Activated B cell treated with CpG ODN at 0.5 μM for 24 hours (primary cell): ENCODE data around the gene MAGEF1. TPM values are rescaled to one million over a fixed set of nuclear protein-coding genes. Genes with fewer than 3 reads are reported as not detected.

ENCODE experiments used
- ATAC-seq: fragments of 200-7000 bp; cut with Tn5 transposase; one replicate; pipeline ENCODE4 v1.10.0; 2021; ENCODE audit warnings: low read depth, mild to moderate bottlenecking, moderate library complexity
- CTCF ChIA-PET: fragments of 350-600 bp; sonication (Branson Sonifier 250); formaldehyde crosslinking; loops from one replicate; lab custom pipeline; 2021; ENCODE audit warnings: antibody characterized with exemption; lab: Charles Lee
- POLR2A ChIA-PET: fragments of 350-600 bp; sonication (Branson Sonifier 250); formaldehyde crosslinking; loops from one replicate; lab custom pipeline; 2021; ENCODE audit warnings: antibody characterized with exemption; lab: Charles Lee
- DNase-seq: peaks from one replicate; pipeline ENCODE4 v3.0.0; 2022
- H3K27ac Mint-ChIP-seq: one replicate; pipeline ENCODE4 v1.8.0; 2020; ENCODE audit warnings: mixed read lengths
- H3K27me3 Mint-ChIP-seq: one replicate; pipeline ENCODE4 v1.8.0; 2021; ENCODE audit warnings: mixed read lengths
- H3K36me3 Mint-ChIP-seq: one replicate; pipeline ENCODE4 v1.8.0; 2021; ENCODE audit warnings: low read depth, mixed read lengths
- H3K4me1 Mint-ChIP-seq: one replicate; pipeline ENCODE4 v1.8.0; 2021; ENCODE audit warnings: mixed read lengths
- H3K4me3 Mint-ChIP-seq: one replicate; pipeline ENCODE4 v1.8.0; 2020; ENCODE audit warnings: mild to moderate bottlenecking, mixed read lengths
- H3K9me3 Mint-ChIP-seq: one replicate; pipeline ENCODE4 v1.8.0; 2020; ENCODE audit warnings: mixed read lengths
- intact Hi-C: fragments of 100-400 bp; cut with micrococcal nuclease; formaldehyde crosslinking; loops from one replicate; pipeline ENCODE4 v1.15.1; 2024
- total RNA-seq: library from RNA; stranded (reverse); gene quantifications from 2 replicates; pipeline ENCODE4 v1.2.3, GENCODE V29; 2022
- TF ChIP-seq, protein P1 (sequence below): fragments of 200-600 bp; IDR thresholded peaks from one replicate; pipeline ENCODE4 v1.8.0; 2022; ENCODE audit warnings: antibody characterized with exemption, mild to moderate bottlenecking

MAGEF1 gene
- total RNA-seq, 1 donor from 2014 or later = 18.5 TPM

DNA sequence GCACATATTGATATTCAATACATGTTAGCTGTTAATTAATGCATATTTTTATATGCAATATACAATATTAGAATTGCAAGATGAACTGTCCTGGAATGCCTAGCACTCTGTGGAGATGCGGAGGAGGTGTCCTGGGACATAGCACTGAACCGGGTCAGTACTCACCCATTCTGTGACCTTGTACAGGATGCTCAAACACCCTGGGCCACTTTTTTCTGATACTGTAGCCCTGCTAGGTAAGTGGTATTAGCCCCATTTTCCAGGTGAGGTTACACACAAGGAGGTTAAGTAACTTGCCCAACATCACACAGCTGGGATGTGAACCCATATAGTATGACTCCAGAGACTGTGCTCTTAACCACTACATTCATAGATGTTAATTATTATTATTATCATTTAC, 1.7 kb upstream of the MAGEF1 start:
- ATAC-seq = no peak
- no peak for DNase-seq
- ChIA-PET POLR2A (no interaction called here), CTCF (no interaction called here)
- intact Hi-C loops = loop anchor here (2.0 to 5.0 kb wide), 3 partner anchors 51 to 351 kb away; partner anchors contain the start of genes CLCN2, POLR2H and VPS8
- H3K4me3 Mint-ChIP-seq = no peak overlapping the region
- peaks cover 30% of the 10 kb centered on the region for H3K4me1 Mint-ChIP-seq
- H3K27me3 Mint-ChIP-seq = no peaks in the 10 kb centered on the region
- TF ChIP-seq, protein P1, sequence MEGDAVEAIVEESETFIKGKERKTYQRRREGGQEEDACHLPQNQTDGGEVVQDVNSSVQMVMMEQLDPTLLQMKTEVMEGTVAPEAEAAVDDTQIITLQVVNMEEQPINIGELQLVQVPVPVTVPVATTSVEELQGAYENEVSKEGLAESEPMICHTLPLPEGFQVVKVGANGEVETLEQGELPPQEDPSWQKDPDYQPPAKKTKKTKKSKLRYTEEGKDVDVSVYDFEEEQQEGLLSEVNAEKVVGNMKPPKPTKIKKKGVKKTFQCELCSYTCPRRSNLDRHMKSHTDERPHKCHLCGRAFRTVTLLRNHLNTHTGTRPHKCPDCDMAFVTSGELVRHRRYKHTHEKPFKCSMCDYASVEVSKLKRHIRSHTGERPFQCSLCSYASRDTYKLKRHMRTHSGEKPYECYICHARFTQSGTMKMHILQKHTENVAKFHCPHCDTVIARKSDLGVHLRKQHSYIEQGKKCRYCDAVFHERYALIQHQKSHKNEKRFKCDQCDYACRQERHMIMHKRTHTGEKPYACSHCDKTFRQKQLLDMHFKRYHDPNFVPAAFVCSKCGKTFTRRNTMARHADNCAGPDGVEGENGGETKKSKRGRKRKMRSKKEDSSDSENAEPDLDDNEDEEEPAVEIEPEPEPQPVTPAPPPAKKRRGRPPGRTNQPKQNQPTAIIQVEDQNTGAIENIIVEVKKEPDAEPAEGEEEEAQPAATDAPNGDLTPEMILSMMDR = no peak
- H3K27ac Mint-ChIP-seq = no peak overlapping the region
- H3K9me3 Mint-ChIP-seq = no peaks in the 10 kb centered on the region
- H3K36me3 Mint-ChIP-seq = peaks cover 9% of the 10 kb centered on the region

DNA sequence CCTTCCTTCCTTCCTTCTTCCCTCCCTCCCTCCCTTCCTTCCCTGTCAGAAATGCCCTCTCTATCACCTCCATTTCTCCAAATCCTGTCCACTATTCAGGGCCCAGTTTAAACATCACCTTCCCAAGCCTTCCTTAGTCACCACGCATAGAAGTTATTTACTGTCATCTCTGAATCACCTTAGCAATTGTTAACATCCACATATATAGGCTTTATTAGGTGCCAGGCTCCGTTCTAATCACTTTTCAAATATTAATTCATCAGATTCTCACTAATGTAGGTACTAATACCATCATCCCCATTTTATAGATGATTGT, 1.1 kb upstream of the MAGEF1 start:
- no peaks in the 10 kb centered on the region for H3K27me3 Mint-ChIP-seq
- no peaks in the 10 kb centered on the region for H3K9me3 Mint-ChIP-seq
- H3K4me1 Mint-ChIP-seq = peaks cover 30% of the 10 kb centered on the region
- intact Hi-C loops = loop anchor here (2.0 to 5.0 kb wide), 3 partner anchors 52 to 351 kb away; partner anchors contain the start of genes CLCN2, POLR2H and VPS8
- no peak for DNase-seq
- H3K27ac Mint-ChIP-seq = peak overlapping the region; percentile 57
- peak overlapping the region; percentile 35 for H3K4me3 Mint-ChIP-seq
- H3K36me3 Mint-ChIP-seq = peaks cover 12% of the 10 kb centered on the region
- TF ChIP-seq, protein P1 = no peak
- ATAC-seq = no peak
- ChIA-PET CTCF (no interaction called here), POLR2A (interaction anchor here (0.5 kb wide), 1 partner anchor 36 kb away, joined by 3 read pairs; no protein-coding TSS in a partner anchor)

DNA sequence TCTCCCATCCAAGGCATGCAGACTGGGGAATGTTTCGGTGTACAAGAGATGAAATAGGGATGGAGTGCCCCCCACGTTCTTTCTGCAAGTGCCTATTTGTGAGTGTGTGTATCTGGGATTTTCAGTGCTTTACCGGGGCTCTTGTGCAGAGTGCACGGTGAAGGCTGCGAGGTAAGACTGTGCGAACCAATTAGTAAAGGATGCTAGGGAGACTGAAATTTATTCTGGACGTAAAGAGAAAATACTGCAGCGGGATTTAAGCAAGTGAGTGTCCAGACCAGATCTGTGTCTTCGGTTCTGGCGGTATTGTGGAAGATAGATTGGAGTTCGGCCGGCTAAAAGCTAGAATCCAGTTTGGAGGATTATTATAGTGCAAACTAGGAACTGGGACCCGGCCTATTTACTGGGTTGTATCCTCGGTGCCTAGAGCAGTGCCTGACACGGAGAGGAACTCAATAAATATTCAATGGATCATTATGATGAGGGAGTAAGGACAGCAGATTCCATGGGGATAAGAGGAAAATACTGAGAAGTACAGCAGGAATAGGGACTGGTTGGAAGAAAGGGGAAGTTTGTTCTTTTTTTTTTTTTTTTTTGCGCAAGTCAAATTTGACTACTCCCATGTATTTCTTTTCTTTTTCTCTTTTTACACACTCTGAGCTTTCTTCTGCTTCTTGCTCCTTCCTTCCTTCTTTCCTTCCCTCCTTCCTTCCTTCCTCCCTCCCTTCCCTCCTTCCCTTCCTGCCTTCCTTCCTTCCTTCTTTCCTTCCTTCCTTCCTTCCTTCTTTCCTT, 580 bp upstream of the MAGEF1 start:
- POLR2A ChIA-PET = interaction anchor here (0.5 to 2.0 kb wide), 2 partner anchors 36 to 151 kb away, joined by 3 to 5 read pairs; partner anchors contain the start of gene EPHB3

GRCh38 chr3:184710870-184711492, 883 bp downstream of the MAGEF1 start:
- Mint-ChIP-seq H3K4me3 (peak overlapping the region; percentile 86), H3K9me3 (no peaks in the 10 kb centered on the region), H3K27ac (peak overlapping the region; percentile 87), H3K27me3 (no peaks in the 10 kb centered on the region), H3K4me1 (peaks cover 30% of the 10 kb centered on the region), H3K36me3 (peaks cover 20% of the 10 kb centered on the region)
- CTCF ChIA-PET = interaction anchor here (0.7 to 1.1 kb wide), 3 partner anchors 13 to 150 kb away, joined by 3 to 7 read pairs (median 5); partner anchors contain the start of gene EPHB3
- DNase-seq = peak; percentile 28
- ATAC-seq = peak; percentile 60
- POLR2A ChIA-PET = interaction anchor here (0.5 to 2.0 kb wide), 5 partner anchors 14 to 150 kb away, joined by 3 to 10 read pairs (median 5); partner anchors contain the start of gene EPHB3
- intact Hi-C loops = loop anchor here (1.0 to 5.0 kb wide), 2 partner anchors 20 to 349 kb away; partner anchors contain the start of genes CLCN2 and POLR2H
- TF ChIP-seq, protein P1 = no peak

More for the DNA sequence above, 580 bp upstream of the MAGEF1 start:
- CTCF ChIA-PET = no interaction called here
- peaks cover 15% of the 10 kb centered on the region for H3K36me3 Mint-ChIP-seq
- H3K9me3 Mint-ChIP-seq = no peaks in the 10 kb centered on the region
- no peaks in the 10 kb centered on the region for H3K27me3 Mint-ChIP-seq
- DNase-seq (no peak), ATAC-seq (peak; percentile 29)
- peak overlapping the region; percentile 87 for H3K27ac Mint-ChIP-seq
- H3K4me3 Mint-ChIP-seq = peak overlapping the region; percentile 86
- H3K4me1 Mint-ChIP-seq = peaks cover 30% of the 10 kb centered on the region
- intact Hi-C loops = loop anchor here (1.0 to 5.0 kb wide), 5 partner anchors 35 to 350 kb away; partner anchors contain the start of genes CLCN2, EPHB3, POLR2H and VPS8
- TF ChIP-seq, protein P1 = no peak

GRCh38 chr3:184703657-184704056, 8.2 kb downstream of the MAGEF1 start:
- intact Hi-C loops = no loop called here
- ChIA-PET CTCF (no interaction called here), POLR2A (no interaction called here)
- no peaks in the 10 kb centered on the region for H3K9me3 Mint-ChIP-seq
- H3K27ac Mint-ChIP-seq = no peak overlapping the region
- H3K36me3 Mint-ChIP-seq = peaks cover 11% of the 10 kb centered on the region
- no peaks in the 10 kb centered on the region for H3K27me3 Mint-ChIP-seq
- TF ChIP-seq, protein P1 = no peak
- no peak overlapping the region for H3K4me3 Mint-ChIP-seq
- H3K4me1 Mint-ChIP-seq = no peaks in the 10 kb centered on the region
- ATAC-seq = no peak
- DNase-seq = no peak
